NCI-H1694 (cell line): ENCODE measurements around the gene DCST1.

Source experiments
- DNase-seq: peaks from one replicate; lab custom pipeline; 2025; lab: John Stamatoyannopoulos, UW

The DCST1 gene

DNA sequence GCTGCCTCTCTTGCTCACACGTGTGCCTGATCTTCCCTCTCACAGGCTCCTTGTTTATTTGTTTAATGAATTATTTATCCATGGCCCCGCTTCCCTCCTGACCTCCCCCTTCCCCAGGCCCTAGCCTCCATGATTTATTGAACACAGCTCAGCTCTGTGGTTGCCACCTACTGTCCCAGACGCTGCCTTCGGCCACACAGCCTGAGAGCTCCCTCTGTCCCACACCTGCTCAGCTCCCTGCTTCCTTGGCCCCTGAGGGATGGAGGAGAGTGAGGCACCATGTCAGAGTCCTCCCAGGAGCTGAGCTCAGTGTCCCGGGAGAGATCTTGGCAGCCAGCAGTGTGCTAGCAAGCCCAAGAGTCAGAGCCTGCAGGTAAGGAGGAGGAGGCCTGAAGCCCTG, 41.9 kb downstream of the DCST1 start:
- no peak for DNase-seq

DNA sequence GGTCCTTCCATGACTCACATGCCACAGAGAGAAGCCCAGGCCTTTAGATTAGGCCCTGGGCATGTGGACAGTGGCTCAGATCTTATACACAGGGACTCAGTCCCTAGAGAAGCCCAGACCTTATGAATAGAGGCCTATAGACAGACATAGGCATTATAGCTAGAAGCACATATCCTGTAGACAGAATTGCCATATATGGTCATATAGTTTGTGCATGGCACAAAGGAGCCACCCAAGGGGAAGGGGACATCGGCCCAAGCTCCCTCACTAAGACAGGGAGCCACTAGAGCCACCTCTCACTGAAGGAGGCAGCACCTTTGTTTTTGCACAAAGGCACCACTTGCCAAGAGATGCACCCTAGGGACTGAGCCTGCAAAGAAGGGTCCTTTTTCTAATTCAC, 42.7 kb downstream of the DCST1 start:
- no peak for DNase-seq

DNA sequence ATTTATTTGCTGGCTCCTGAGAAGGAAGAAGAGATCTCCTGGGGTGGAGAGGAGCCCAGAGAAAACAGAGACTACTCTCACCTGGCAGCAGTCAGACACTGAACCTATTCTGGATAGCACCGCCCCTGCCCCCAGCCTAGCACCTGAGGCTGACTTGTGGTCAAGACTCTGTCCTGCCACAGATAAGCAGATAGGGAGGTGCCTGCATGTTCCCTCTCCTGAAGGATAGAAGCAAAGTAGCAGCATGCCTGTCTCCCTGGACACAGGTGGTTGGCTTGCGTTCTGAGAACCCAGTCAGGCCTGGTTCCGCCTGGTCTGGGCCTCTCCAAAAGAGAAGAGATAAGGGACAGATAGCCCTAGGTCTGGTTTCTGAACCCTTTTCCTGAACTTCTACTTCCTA, 43.7 kb downstream of the DCST1 start:
- no peak for DNase-seq

DNA sequence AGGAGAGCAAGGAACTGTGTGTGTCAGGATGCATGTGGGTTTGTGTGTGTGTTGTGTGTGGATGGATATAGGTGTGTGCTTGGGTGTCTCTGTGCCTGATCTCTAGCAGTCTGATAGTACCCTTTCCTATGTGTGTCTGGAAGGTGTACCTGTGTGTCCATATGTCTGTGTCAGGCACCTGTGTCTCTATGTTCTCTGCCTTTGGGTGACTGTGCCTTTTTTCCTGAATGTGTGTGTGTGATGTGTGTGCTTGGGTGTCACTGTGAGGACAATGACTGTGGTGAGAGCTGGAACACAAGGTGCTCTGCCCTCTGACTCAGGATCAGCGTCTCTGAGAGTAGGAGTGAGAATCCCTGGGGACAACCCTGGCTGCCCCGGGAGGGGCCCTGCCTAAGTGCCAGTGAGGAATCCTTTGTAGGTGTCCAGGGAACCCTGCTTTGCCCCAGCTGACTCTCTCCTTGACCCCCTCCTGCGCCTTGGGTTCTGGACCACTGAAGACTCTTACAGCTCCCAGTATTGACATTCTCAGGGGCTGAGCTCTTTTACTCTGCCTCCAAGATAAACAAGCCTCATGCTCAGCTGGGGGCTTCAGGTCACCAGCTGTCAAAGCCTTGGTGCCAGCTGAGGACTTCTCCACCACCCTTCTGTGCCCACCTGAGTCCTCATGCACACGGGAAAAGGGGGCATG, 44.3 kb downstream of the DCST1 start:
- DNase-seq: no peak

DNA sequence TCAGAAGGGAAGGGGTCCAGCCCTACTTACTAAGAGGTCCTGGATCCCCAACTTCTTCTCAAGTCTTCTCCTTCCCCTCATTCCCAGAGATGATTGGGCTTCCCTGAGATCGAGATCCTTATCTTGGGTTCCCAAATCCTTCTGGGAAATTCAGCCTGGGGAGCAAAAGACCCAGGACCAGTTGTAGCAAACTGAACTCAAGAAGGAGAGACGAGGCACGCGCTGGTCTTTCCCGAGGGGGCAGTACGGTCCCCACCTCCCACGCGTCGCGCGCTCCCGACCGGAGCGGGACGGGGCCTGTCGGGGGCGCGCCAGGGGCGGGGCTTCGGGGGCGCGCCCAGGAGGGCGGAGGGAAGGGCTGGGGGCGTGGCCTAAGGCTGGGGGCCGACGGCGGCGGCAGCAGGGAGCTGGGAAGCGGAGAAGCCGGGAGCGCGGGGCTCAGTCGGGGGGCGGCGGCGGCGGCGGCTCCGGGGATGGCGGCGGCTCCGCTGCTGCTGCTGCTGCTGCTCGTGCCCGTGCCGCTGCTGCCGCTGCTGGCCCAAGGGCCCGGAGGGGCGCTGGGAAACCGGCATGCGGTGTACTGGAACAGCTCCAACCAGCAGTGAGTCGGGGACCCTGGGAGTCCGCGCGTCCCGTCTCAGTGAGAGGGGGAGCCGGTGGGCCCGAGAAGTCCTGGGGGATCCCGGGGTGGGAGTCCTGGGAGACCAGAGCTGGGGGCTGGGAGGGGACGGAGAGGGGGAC, 45.0 kb downstream of the DCST1 start, which contains the start of gene EFNA3:
Gene EFNA3, plus strand, starts transcription at position 369 of the 741 bp plus-strand sequence. Its CDS starts 105 bp downstream, at position 474.
- DNase-seq: peak; percentile 53

DNA sequence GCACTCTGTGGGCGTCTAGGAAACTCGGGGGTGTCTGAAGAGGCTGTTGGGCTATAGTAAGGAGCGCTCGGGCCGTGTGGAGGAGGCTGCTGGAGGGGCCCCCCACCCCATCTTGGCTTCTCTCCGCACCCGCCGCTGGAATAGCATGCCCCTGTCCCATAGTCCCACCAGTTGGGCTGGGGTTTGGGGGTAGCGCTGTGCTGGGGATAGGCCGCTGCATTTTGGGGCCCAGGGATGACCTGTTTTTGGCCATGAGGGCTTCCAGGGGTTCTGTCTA, 45.5 kb downstream of the DCST1 start:
- no peak for DNase-seq

DNA sequence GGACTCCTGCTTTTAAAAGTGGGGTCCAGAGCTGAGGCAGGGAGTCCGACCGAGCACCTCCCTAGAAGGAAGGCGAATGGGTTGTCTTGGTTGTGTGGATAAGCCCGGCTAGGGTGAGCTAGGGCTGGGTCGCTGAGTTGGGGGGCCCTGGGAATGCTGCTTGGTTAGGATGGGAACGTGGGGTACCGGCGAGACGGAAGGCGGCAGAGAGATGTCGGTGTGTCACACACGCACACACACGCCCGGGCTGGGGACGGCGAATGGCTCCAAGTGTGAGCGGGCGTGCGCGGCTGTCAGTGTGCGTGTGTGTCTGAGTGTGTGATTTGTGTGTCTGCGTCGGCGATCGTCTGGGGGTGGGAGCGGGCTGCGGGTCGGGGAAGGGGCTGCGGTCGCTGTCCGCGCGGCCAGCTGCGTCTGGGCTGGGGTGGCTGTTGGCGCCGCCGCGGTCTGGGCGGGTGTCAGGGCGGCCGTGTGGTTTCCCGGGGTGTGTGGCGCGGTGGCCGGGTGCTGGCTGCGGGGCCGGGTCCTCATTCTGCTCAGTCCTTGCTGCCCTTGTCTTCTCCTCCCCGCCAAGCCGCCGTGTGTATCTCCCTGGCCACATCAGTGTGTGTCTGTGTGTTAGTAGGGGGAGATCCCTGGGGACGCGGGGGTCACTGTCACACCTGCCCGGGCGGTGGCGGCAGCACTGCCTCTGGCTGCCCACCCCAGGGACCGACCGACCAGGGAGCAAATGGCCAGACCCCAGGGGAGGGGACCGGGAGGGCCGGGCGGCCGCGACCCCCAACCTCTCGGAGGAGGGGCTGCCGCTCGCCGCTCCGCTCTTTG, 46.1 kb downstream of the DCST1 start:
- DNase-seq: peak; percentile 21

DNA sequence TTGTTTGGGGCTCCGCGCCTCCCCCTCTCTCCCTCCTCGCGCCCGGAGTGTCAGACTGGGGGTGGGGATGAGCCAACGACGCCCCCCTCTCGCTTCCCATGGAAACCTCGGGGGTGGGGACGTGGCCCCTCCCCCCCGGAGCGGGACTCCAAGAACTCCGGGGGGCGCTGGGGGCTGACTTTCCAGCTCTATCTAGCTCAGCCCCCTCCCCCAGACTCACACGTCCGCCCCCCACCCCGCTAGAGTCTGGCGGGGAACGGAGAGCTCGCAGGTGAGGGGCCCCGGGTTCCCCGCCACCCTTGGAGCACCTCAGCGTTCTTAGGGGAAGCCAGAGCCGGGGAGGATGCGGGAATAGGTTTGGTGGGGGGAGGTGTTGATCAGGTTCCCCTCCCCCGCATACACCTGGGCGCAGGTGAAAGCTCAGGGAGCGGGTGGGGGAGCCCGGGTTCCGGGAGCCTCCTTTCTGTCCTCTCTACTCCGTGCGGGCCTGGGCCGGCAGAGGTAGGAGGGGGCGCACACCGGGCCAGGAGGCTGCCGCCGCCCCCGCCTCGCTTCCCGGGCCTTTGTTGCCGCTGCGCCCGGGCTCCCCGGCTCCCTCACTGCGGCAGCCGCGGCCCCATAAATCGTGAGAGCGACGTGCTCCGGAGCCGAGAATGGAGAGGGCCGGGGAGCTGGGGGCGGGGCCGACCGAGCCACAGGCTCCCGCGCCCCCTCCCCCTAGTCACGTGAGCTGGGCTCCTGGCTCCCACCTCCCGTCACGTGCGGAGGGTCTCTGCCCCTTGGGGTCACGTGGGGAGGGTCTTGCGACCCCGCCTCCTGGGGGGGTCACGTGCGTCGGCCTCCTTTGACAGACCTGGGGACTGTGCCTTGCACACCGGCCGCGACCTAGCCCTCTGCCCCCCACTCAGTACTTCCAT, 46.9 kb downstream of the DCST1 start:
- peak; percentile 96 for DNase-seq

DNA sequence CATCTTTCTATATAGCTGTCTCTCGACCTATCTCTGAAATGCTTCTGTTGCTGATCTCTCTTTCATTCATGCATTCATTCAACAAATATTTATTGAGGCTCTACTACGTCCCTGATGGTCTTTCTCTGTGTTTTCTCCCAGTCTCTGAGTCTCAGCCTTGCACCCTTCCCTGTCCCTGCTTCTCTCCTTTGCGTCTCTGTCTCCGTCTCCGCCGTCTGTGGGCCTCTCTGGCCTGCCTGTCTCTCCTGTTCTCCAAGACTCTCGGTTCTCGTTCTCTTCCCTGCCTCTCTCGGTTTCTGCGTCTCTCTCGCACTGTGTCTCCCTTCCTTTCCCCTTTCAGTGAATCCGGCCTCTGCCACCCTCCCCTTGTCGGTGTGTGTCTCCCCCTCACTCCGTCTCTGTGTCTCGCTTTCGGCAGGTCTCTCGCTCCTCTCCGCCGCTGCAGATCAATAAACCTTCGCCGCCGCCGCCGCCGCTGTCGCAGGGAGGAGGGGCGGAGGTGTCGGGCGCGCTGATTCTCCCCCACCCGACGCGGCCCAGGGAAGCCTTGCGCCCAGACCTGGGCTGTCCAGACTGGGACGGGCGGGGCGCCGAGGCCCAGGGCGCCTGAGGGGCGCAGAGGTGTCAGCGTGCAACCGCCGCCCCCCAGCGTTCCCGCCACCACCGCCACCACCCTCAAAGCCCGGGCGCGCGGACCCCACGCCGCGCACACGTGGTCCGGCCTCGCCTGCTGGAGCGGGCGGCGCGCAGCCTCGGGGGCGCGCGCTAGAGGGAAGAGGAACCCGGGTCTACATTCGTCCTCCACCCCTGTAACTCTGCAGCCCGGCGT, 48.1 kb downstream of the DCST1 start:
- DNase-seq: no peak

DNA sequence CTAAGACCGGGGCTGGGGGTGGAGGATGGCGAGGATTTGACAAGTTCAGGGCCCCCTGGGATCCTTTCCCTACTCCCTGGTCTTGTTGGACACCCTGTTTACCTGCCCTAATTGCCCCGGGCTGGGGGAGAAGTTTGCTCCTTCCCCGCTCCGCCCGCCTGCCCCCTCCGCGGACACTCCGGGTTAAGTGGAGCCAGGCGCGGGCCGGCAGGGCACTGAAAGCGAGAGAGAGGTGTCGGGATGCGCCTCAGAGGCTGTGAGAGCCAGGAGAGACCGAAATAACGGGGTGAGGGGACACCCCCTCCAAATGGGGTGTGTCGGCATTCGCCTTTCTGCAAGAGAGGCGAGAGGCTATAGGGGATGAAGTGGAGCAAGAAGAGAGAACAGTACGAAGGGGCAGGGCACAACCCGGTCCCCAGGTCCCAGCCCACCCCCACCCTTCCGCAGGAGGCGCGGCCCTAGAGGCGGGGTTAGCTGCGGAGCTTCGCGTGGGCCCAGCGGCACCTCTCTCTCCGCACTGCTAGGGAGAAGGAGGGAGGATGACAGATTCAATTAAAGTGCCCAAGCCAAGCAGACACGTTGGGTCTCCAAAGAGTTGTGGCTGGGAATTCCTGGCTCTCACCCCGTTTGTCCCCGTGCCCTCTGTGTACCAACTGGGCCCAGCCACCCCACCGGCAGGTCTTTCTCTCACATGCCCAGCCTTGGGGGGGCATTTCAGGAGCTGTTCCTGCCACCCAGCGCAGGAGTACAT, 48.9 kb downstream of the DCST1 start:
- DNase-seq: no peak

DNA sequence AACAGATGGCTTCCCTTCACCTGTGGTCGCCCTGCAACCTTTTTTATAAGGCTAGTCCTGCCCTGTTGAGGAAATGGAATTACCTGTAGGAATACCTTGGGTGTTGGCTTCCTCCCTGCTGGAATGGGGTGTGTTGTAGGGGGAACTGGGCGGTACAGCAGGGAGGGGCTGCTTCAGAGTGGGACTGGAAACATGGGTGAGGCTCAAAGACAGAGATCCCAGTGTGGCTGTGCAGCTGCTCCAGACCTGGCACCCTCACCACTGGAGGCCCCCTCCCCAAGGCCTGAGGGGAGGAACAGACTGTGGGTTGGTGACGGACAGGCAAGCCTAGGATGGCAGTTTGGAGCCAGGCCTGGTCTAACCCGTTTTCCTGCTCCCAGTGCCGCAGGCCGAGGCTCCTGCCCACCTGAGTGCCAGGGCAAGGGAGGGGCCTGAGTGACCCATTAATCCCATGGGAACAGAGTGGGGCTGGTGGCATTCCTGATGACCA, 49.5 kb downstream of the DCST1 start:
- no peak for DNase-seq

DNA sequence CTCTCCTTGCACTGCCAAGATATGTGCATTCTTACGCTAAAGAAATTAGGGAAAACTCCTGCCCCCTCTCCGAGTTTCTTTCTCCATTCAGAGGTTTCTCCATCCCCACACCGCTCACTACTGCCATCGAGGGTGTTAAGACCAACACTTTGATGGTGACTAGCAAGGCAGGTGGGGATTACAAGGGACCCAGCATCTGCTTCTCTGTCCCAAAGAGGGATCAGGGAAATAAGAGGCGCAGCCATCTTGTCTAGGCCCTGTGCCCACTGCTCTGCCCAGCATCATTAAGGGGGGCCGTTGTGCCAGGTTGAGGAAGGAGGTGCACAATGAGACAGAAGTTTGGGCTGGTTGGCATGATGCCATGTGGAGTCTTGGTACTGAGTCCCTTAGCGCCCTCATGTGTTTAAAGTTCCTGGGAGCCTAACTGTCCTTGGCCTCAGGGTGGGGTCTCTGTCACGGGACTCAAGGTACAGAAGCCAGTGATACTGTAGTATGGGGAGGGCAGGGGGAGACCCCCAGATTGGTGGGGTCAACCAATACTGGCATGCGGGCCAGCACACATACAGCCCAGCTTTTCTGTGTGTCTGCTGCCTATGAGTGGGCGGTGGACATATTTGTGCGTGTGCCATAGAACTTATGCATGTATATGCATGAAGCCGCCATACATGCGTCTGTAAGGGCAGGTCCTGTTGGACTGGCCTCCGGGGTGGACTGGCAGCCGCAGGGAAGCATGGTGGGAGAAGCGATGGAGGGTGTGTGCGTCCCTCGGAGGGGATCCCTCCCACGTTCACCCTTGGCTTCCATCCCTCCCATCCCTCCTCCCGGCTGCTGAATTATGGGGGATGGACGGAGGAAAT, 50.5 kb downstream of the DCST1 start:
- DNase-seq: no peak

DNA sequence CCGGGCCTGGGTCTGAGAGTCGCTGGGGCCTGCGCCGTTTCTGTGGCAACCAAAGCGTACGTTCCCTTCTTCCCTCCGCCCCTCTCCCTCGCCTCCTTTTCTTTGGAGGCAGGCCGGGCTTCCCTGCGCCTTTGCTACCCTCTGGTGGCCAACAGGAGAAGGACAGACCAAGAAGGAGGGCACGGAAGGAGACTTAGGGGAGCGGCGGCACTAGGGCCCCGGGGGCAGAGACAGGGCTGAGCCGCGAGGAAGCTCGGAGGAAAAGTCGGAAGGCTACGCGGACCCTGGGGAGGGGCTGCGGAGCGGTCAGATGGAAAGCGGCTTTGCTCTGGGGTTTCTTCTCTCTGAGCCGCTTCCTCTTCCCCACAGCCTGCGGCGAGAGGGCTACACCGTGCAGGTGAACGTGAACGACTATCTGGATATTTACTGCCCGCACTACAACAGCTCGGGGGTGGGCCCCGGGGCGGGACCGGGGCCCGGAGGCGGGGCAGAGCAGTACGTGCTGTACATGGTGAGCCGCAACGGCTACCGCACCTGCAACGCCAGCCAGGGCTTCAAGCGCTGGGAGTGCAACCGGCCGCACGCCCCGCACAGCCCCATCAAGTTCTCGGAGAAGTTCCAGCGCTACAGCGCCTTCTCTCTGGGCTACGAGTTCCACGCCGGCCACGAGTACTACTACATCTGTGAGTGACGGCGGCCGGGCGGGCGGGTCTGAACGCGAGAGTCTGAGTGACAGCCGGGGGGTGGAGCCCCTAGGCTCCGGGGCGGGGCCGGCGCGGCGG, 51.3 kb downstream of the DCST1 start:
- DNase-seq: peak; percentile 98

DNA sequence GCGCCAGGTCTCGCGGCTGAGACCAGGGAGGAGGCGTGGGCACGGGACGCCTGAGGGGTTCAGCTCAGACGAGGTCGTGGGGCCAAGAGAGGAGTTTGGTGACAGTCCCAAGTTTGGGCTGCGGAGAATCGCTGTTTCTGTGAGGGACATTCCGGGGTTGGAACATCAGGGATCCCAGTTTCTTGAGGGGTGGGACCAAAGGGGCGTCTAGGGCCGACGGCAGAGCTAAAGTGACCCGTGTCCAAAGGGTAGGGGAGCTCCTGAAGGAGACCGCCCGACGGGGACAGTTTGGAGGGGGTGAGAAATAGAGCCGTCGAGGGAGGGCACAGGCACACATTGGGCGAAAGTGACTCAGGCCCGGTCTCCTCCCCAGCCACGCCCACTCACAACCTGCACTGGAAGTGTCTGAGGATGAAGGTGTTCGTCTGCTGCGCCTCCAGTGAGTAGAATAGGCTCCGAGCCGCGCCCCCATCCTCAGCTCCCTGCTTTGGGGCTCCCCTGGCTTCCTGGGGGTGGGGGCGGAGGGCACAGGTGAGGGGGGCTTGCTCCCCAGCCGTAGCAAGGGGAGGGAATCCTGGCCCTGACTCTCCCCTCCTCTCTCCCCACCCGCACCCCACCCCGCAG, 52.0 kb downstream of the DCST1 start:
- DNase-seq: no peak

DNA sequence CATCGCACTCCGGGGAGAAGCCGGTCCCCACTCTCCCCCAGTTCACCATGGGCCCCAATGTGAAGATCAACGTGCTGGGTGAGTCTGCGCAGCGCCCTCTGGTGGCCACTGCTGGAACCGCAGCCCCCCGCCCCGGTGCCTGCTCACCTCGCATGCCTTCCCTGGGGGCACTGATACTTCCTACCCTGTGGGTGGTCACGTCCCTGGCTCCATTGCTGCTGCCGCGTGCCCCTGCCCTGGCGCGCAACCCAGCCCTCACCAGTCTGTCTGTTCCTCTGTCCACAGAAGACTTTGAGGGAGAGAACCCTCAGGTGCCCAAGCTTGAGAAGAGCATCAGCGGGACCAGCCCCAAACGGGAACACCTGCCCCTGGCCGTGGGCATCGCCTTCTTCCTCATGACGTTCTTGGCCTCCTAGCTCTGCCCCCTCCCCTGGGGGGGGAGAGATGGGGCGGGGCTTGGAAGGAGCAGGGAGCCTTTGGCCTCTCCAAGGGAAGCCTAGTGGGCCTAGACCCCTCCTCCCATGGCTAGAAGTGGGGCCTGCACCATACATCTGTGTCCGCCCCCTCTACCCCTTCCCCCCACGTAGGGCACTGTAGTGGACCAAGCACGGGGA, 52.6 kb downstream of the DCST1 start:
- DNase-seq: peak; percentile 79

DNA sequence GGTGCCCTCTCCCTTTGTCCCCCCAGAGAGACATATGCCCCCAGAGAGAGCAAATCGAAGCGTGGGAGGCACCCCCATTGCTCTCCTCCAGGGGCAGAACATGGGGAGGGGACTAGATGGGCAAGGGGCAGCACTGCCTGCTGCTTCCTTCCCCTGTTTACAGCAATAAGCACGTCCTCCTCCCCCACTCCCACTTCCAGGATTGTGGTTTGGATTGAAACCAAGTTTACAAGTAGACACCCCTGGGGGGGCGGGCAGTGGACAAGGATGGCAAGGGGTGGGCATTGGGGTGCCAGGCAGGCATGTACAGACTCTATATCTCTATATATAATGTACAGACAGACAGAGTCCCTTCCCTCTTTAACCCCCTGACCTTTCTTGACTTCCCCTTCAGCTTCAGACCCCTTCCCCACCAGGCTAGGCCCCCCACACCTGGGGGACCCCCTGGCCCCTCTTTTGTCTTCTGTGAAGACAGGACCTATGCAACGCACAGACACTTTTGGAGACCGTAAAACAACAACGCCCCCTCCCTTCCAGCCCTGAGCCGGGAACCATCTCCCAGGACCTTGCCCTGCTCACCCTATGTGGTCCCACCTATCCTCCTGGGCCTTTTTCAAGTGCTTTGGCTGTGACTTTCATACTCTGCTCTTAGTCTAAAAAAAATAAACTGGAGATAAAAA, 53.4 kb downstream of the DCST1 start:
- no peak for DNase-seq
